ENCODE results near the gene TARBP2.

- no peak for TF ChIP-seq JUND (IDR thresholded peaks at IDR 0.05)
- no peak for TF ChIP-seq CTCF (IDR thresholded peaks at IDR 0.05; ENCODE audit: low read depth, low read length, missing input control)
Observed at GRCh38 chr12:53530920-53531319, 29.8 kb downstream of the TARBP2 start.

Measured in liver (tissue), 3 donors.